ENCODE measurements around the gene GPX4.

Gene GPX4

GRCh38 chr19:1068009-1069001 is 35.5 kb upstream of the GPX4 start:
- DNase-seq, result no peak

GRCh38 chr19:1069009-1069779 is 34.6 kb upstream of the GPX4 start:
- DNase-seq, result no peak

- DNase-seq, result no peak
Observed at GRCh38 chr19:1070576-1070930, 33.2 kb upstream of the GPX4 start.

GRCh38 chr19:1070931-1071791 is 32.6 kb upstream of the GPX4 start:
- DNase-seq, result no peak

- no peak for DNase-seq
Observed at GRCh38 chr19:1072371-1073015, 31.3 kb upstream of the GPX4 start.

GRCh38 chr19:1073063-1073955 is 30.5 kb upstream of the GPX4 start:
- no peak for DNase-seq

GRCh38 chr19:1073956-1074517 is 29.8 kb upstream of the GPX4 start:
- DNase-seq, result no peak

GRCh38 chr19:1074544-1075283 is 29.1 kb upstream of the GPX4 start:
- no peak for DNase-seq

- DNase-seq, result no peak
Observed at GRCh38 chr19:1076046-1076386, 27.8 kb upstream of the GPX4 start.

- no peak for DNase-seq
Observed at GRCh38 chr19:1076951-1077350, 26.8 kb upstream of the GPX4 start.

GRCh38 chr19:1079566-1080111 is 24.2 kb upstream of the GPX4 start:
- DNase-seq, result no peak

GRCh38 chr19:1080360-1081161 is 23.2 kb upstream of the GPX4 start:
- DNase-seq, result no peak

GRCh38 chr19:1081301-1082164 is 22.3 kb upstream of the GPX4 start:
- no peak for DNase-seq

GRCh38 chr19:1082165-1082927 is 21.4 kb upstream of the GPX4 start:
- DNase-seq, result no peak

- no peak for DNase-seq
Observed at GRCh38 chr19:1082928-1083816, 20.6 kb upstream of the GPX4 start.

Measured in right forelimb (tissue), 1 donor.